GM19035 (cell line): Measurements from ENCODE around the gene SLC39A10.
"Not testable (repeated sequence)": the region's sequence is repeated elsewhere in the genome, so short reads cannot be mapped to it uniquely, and the experiment has no call there.

ENCODE experiments used
- ATAC-seq: cut with Tn5 transposase; IDR thresholded peaks from one replicate; pipeline ENCODE4 v1.9.1; 2021; ENCODE audit not compliant: unreplicated experiment

Gene SLC39A10

GRCh38 chr2:195672674-195673073 lies 15.6 kb downstream of the SLC39A10 start:
- no peak for ATAC-seq

- no peak for ATAC-seq
Observed at GRCh38 chr2:195674491-195675221, 17.6 kb downstream of the SLC39A10 start.

DNA sequence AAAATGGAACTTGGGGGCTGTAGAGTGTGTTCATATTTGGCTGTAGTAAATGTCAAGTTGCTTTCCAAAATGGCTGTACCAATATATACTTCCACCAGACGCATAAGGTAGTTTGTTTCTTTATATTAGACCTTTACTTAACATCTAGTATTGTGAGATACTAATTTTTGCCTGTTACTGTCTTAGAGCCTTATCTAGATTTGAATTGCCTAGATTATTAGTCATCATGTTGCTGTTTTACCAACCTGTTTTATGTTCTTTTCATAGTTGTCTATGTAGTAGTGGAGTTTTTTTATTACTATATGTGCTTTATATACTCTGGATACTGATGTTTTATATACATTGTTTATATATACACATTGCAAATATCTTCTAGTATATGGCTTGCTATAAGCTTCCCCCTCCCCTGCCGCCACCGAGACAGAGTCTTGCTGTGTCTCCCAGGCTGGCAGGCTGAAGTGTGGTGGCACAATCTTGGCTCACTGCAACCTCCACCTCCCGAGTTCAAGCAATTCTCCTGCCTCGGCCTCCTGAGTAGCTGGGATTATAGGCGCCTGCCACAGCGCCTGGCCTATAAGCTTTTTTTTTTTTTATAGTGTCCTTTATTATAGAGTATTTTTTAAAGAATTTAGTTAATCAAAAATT lies 18.9 kb downstream of the SLC39A10 start:
- ATAC-seq, result no peak

DNA sequence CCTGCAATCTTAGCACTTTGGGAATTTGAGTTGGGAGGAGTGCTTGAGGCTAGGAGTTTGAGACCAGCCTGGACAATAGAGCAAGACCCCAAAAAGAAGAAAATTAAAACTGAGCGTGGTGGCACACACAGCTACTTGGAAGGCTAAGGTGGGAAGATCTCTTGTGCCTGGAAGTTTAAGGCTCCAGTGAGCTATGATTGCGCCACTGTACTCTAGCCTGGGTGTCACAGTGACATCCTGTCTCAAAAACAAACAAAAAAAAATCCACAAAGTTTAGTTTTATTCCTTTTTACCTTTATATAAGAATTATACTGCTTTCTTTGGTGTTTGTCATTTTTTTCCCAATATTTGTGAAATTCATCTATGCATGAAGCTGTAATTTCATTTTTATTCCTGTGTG lies 20.3 kb downstream of the SLC39A10 start:
- ATAC-seq, result no peak

DNA sequence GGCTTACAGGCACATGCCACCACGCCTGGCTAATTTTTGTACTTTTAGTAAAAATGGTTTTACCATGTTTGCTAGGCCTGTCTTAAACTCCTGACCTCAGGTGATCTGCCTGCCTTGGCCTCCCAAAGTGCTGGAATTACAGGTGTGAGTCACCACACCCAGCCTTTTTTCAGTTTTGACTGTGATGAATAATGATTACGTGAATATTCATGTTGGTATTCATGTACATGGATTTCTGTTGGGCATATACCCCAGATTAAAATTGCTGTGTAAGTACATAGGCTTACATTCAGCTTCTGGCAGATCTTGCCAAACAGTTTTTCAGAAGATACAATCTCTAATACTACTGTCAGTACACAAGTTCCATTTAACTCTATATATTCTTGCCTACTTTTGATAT lies 20.9 kb downstream of the SLC39A10 start:
- no peak for ATAC-seq

GRCh38 chr2:195682077-195682476 lies 25.1 kb downstream of the SLC39A10 start:
- no peak for ATAC-seq

DNA sequence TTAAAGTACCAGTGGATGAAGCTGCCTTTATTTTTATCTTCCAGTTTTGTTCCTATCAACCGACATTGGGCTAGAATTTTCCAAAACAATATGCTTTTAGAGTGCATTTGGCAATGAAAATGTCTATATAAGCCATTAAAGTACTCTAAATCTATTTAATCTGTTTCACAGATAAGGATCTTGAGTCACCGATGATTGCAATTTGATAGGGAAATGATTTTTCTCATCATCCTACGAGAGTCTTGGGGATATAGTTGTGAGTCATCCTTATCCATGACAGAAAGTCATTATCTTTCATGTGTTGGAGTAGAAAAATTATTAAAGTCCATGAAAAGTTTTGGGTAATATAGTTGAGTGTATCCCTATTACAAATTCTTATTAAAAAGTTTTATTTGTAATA lies 26.1 kb downstream of the SLC39A10 start:
- ATAC-seq, result no peak

DNA sequence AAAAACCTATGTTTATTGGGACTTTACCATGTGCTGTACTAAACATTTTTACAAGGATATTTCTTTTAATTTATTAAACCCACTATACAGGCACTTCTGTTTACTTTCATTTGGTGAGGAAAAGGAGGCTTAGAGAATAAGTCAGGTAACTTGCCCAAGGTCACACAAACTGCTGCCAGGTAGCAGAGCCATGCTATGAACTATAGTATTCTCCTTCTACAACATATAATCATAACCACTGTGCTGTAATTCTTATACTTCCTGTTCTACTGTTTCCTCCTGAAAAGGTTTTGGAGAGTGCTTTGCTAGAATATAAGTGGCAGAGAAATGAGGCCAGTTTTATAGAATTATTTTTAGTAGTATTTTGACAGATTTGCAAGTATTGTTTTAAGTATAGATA lies 29.5 kb downstream of the SLC39A10 start:
- no peak for ATAC-seq

- no peak for ATAC-seq
Observed at GRCh38 chr2:195687320-195688086, 30.5 kb downstream of the SLC39A10 start.

GRCh38 chr2:195692531-195692930 lies 35.5 kb downstream of the SLC39A10 start:
- not testable (repeated sequence) for ATAC-seq

DNA sequence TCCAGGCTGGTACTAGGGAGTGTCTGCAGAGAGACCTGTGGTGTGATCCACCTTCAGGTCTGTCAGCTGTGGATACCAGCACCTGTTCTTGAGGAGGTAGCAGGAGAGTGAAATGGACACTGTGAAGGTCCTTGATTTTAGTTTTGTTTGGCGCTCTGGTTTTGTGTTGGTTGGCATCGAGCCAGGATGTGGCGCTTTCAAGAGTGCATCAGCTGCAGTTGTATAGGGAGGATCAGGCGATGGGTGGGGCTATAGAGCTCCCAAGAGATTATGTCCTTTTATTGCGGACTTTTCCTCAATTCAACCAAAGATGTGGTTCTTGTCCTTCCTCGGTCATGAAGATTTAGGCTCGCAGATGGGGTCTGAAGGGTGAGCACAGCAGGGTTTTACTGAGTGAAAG lies 37.5 kb downstream of the SLC39A10 start:
- no peak for ATAC-seq

- no peak for ATAC-seq
Observed at GRCh38 chr2:195695002-195695631, 38.1 kb downstream of the SLC39A10 start.

GRCh38 chr2:195696012-195696411 lies 39.0 kb downstream of the SLC39A10 start:
- no peak for ATAC-seq

DNA sequence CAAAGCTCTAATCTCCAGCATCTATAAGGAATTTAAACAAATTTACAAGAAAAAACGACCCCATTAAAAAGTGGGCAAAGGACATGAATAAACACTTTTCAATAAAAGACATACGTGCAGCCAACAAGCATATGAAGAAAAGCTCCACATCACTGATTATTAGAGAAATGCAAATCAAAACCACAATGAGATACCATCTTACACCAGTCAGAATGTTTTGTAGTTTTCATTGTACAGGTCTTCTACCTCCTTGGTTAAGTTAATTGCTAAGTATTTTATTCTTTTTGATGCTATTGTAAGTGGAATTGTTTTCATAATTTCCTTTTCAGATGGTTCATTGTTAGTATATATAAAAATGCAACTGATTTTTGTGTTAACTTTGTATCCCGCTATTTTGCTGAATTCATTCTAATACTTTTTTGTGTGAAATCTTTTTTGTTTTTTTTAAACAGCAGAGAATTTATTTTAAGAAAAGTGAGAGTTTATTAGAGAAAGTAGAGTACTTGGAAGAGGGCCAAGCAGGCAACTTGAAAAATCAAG lies 40.7 kb downstream of the SLC39A10 start:
- ATAC-seq, result no peak

DNA sequence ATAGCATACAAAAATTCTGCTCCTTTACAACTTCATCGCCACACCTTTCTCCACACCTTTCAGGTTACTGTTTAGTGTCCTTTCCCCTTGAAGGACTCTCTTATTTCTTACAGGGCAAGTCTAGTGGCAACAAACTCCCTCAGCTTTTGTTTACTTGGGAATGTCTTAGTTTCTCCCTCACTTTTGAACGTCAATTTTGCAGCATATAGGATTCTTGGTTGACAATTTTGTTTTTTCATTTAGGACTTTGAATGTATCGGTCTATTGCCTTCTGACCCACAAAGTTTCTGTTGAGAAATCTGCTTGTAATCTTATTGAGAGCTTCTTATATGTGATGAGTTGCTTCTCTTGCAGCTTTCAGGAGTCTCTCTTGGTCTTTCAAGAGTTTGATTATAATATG lies 43.5 kb downstream of the SLC39A10 start:
- no peak for ATAC-seq

- no peak for ATAC-seq
Observed at GRCh38 chr2:195706161-195706900, 49.3 kb downstream of the SLC39A10 start.

DNA sequence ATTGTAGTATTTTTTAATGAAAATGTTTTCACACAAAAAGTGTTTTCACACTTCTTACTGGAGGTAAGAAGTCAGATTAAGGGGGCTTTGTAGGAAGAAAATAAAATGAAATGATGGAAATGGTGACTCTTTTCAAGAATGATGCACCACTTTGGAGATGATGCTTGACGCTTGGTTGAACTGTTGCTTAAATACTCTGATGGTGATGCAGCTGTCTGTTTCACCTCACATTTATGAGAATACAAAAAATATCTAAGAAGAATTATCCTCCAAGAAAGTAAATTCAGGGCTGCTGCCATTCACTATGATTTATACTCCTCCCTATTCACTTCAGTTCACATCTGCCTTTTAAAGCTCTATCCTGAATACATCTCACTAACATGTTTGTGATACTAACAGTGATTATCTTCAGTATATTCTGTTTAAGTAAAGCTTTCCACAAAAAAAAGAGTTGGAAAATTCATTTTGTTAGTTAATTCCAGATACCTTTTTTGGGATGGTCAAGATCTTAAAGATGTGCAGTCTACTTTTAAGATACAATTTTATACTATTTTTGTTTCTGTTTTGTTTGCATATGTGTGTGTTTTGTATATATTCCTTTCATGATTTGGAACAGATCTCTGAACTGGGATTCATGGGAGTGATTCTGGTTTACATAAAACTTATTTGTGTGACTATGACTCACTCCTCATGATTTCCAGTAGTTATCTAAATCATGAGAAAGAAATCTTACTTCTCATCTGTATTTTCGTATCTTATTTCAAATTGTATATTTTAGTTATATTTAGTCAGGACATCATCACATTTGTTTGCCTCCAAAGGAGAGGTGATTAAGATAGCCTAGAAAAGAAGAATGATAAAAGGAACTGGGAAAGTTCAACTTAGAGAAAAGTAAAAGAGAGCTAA lies 53.1 kb downstream of the SLC39A10 start:
- no peak for ATAC-seq

GRCh38 chr2:195711478-195711877 lies 54.5 kb downstream of the SLC39A10 start:
- ATAC-seq, result no peak

GRCh38 chr2:195716466-195716865 lies 59.4 kb downstream of the SLC39A10 start:
- no peak for ATAC-seq

- no peak for ATAC-seq
Observed at GRCh38 chr2:195721042-195721441, 64.0 kb downstream of the SLC39A10 start.
